Mesothelial cell of epicardium (in vitro differentiated cells): ENCODE results near the gene RXFP4. TPM values are rescaled to one million over a fixed set of nuclear protein-coding genes. Genes with fewer than 3 reads are reported as not detected.
"Not testable (repeated sequence)": the region's sequence is repeated elsewhere in the genome, so short reads cannot be mapped to it uniquely, and the experiment has no call there.

Experiments
- DNase-seq, 2 experiments: peaks; one replicate each; pipeline ENCODE4 v3.0.0; 2021; ENCODE audit warnings: low spot score in 2 of 2; ENCODE audit not compliant: unreplicated experiment in 2 of 2
- H3K27ac Mint-ChIP-seq: 2 replicates; pipeline ENCODE4 v1.8.0; 2021; ENCODE audit warnings: mixed read lengths
- H3K27me3 Mint-ChIP-seq: 2 replicates; pipeline ENCODE4 v1.8.0; 2021; ENCODE audit warnings: low read depth, mixed read lengths
- H3K36me3 Mint-ChIP-seq: 2 replicates; pipeline ENCODE4 v1.8.0; 2021; ENCODE audit warnings: mixed read lengths
- H3K4me1 Mint-ChIP-seq: 2 replicates; pipeline ENCODE4 v1.8.0; 2021; ENCODE audit warnings: mixed read lengths
- H3K4me3 Mint-ChIP-seq: 2 replicates; pipeline ENCODE4 v1.8.0; 2021; ENCODE audit warnings: mild to moderate bottlenecking, moderate library complexity, mixed read lengths
- H3K9me3 Mint-ChIP-seq: 2 replicates; pipeline ENCODE4 v1.8.0; 2021; ENCODE audit warnings: mixed read lengths
- total RNA-seq: library from RNA; stranded (reverse); gene quantifications from 3 replicates; pipeline ENCODE4 v1.2.1, GENCODE V29; 2021
- TF ChIP-seq, protein P1 (sequence below): fragments of 200-600 bp; sonication (generic); IDR thresholded peaks from one replicate; pipeline ENCODE4 v1.5.0; 2021; ENCODE audit warnings: antibody characterized with exemption; ENCODE audit not compliant: unreplicated experiment

RXFP4 gene, protein sequence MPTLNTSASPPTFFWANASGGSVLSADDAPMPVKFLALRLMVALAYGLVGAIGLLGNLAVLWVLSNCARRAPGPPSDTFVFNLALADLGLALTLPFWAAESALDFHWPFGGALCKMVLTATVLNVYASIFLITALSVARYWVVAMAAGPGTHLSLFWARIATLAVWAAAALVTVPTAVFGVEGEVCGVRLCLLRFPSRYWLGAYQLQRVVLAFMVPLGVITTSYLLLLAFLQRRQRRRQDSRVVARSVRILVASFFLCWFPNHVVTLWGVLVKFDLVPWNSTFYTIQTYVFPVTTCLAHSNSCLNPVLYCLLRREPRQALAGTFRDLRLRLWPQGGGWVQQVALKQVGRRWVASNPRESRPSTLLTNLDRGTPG
- total RNA-seq, result not detected in 3 replicates

DNA sequence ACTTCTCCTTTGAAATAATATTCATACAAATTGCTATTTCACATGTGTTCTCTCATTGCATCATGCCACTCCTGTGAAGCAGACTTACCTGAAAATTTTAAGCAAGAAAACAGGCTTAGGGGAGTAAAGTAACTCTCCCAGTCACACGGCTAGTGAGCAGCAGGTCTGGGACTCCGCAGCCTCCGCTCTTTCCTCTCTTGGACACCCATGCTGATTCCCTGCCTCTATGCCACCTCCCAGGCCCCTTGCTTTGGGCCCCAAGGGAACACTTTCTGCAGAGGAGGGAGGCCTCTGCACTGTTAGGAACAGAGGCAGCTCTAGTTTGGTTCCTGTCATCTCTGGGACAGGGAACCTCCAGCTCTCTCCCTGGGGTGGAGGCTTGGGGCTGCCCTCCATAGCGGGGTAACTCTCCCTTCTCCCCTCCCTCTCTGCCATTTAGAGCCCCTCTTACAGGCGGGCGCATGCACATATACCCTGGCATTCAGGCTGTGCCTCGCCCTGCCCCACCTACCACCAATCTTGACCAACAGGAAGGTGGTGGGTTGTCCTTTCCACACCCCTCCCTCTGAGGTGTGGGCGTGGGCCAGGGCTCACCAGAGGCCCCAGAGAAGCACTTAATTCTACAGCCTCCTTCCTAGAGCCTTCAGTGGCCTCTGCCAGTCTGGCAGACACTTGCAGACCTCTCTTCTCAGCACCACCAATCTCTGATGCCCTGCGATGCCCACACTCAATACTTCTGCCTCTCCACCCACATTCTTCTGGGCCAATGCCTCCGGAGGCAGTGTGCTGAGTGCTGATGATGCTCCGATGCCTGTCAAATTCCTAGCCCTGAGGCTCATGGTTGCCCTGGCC, at the start of gene RXFP4:
Gene RXFP4 (plus strand): TSS at position 646 of the 852 bp plus-strand sequence. CDS start 72 bp downstream, at position 718.
- no peak for DNase-seq
- Mint-ChIP-seq H3K9me3 (no peaks in the 10 kb centered on the region), H3K4me3 (no peak within 1 kb of the TSS), H3K27me3 (no peaks in the 10 kb centered on the region), H3K4me1 (peaks cover 26% of the 10 kb centered on the region), H3K27ac (peak within 1 kb of the TSS; percentile 64), H3K36me3 (no peaks in the 10 kb centered on the region)
- TF ChIP-seq, protein P1, sequence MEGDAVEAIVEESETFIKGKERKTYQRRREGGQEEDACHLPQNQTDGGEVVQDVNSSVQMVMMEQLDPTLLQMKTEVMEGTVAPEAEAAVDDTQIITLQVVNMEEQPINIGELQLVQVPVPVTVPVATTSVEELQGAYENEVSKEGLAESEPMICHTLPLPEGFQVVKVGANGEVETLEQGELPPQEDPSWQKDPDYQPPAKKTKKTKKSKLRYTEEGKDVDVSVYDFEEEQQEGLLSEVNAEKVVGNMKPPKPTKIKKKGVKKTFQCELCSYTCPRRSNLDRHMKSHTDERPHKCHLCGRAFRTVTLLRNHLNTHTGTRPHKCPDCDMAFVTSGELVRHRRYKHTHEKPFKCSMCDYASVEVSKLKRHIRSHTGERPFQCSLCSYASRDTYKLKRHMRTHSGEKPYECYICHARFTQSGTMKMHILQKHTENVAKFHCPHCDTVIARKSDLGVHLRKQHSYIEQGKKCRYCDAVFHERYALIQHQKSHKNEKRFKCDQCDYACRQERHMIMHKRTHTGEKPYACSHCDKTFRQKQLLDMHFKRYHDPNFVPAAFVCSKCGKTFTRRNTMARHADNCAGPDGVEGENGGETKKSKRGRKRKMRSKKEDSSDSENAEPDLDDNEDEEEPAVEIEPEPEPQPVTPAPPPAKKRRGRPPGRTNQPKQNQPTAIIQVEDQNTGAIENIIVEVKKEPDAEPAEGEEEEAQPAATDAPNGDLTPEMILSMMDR, result no peak

DNA sequence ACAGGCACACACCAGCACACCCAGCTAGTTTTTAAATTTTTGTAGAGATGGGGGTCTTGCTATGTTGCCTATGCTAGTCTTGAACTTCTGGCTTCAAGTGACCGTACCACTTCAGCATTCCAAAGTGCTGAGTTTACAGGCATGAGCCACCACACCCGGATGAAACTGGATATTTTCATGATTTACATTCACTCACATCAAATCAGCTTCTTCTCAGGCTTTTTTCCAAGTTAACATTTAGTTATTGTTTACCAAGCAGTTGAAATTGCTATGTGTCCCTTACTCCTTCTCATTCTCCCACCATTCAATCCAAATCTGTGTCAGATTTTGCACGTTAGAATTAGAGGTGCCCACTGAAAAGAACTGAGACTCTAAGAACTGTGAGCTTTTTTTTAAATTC, 48.6 kb upstream of the RXFP4 start:
- Mint-ChIP-seq H3K27ac (peak overlapping the region; percentile 23), H3K4me1 (peaks cover 14% of the 10 kb centered on the region), H3K4me3 (no peak overlapping the region), H3K36me3 (peaks cover 5% of the 10 kb centered on the region), H3K9me3 (no peaks in the 10 kb centered on the region), H3K27me3 (no peaks in the 10 kb centered on the region)
- TF ChIP-seq, protein P1, result no peak
- no peak for DNase-seq

DNA sequence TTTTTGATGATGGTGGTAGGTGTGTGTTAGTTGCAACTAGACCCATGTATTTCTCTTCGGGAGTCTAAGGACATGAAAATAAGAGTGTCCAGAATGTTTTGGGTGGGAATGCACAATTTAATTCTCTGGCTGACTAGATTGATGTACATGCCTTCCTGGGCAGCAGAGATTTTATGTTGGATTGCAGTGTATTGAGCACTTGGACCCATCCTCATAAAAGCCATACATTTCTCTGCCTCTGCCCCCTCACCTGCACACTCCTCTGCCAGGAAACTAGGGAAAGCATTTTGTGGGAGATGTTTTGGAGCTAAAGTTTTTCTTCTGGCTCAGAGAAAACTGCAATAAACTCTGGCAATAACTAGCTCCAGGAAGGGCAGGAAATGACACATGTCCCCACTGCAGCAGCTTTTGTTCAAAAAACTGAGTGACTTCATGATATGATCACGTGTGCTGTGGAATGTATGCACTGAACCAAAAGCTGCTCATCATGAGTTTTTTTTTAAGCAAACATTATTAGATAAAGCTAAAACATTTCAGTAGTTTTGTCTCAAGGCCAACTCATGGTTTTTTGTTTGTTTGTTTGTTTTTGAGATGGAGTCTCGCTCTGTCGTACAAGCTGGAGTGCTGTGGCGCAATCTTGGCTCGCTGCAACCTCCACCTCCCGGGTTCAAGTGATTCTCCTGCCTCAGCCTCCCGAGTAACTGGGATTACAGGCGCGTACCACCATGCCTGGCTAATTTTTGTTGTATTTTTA, 47.9 kb upstream of the RXFP4 start:
- H3K4me1 Mint-ChIP-seq, result peaks cover 14% of the 10 kb centered on the region
- no peak overlapping the region for H3K4me3 Mint-ChIP-seq
- TF ChIP-seq, protein P1, result no peak
- peak overlapping the region; percentile 23 for H3K27ac Mint-ChIP-seq
- H3K36me3 Mint-ChIP-seq, result peaks cover 7% of the 10 kb centered on the region
- no peaks in the 10 kb centered on the region for H3K9me3 Mint-ChIP-seq
- no peaks in the 10 kb centered on the region for H3K27me3 Mint-ChIP-seq
- DNase-seq, result no peak

DNA sequence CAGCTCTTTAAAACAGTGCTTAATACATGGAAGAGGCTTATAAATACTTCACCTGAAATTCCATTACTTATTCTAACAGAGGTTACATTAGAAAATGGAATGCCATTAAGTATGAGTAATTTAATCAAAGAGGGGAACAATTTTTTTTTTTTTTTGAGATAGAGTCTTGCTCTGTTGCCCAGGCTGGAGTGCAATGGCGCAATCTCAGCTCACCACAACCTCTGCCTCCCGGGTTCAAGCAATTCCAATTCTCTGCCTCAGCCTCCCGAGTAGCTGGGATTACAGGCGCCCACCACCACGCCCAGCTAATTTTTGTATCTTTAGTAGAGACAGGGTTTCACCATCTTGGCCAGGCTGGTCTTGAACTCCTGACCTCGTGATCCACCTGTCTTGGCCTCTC, 45.8 kb upstream of the RXFP4 start:
- peaks cover 17% of the 10 kb centered on the region for H3K4me1 Mint-ChIP-seq
- not testable (repeated sequence) for H3K4me3 Mint-ChIP-seq, DNase-seq, H3K9me3 Mint-ChIP-seq, H3K27me3 Mint-ChIP-seq, H3K27ac Mint-ChIP-seq
- peaks cover 15% of the 10 kb centered on the region for H3K36me3 Mint-ChIP-seq

DNA sequence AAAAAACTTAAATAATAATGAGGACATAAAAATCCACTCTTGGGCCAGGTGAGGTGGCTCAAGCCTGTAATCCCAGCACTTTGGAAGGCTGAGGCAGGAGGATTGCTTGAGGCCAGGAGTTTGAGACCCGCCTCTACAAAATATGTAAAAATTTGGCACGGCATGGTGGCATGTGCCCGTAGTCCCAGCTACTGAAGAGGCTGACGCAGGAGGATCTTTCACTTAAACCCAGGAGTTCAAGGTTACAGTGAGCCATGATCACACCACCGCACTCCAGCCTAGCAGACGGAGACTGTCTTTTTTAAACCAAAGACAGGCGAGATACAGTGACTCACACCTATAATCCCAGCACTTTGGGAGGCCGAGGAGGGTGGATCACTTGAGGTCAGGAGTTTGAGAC, 45.0 kb upstream of the RXFP4 start:
- not testable (repeated sequence) for DNase-seq, H3K4me3 Mint-ChIP-seq, H3K27ac Mint-ChIP-seq, H3K9me3 Mint-ChIP-seq, H3K27me3 Mint-ChIP-seq
- Mint-ChIP-seq H3K4me1 (peaks cover 17% of the 10 kb centered on the region), H3K36me3 (peaks cover 15% of the 10 kb centered on the region)

DNA sequence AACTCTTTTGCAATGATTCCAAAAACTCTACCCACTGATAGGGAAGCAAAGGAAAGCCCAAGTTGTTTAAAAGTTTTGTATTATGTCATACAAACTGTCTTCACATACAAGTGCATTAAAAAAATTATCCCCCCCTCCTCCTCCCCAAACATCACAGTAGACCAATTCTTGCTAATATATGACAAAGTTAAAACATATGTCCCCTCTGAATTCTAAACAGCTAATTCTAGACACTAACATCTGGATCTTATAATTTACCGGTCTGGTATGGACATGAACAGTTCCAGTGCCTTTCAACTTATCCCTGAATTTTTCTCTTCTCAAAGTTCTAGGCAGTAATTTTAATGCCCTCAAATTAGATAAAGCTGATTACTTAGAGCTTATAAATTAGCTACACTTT, 43.7 kb upstream of the RXFP4 start:
- H3K4me1 Mint-ChIP-seq, result peaks cover 14% of the 10 kb centered on the region
- no peak overlapping the region for H3K4me3 Mint-ChIP-seq

More for the DNA sequence above, 43.7 kb upstream of the RXFP4 start:
- DNase-seq, result no peak
- Mint-ChIP-seq H3K36me3 (peaks cover 17% of the 10 kb centered on the region), H3K27me3 (no peaks in the 10 kb centered on the region), H3K9me3 (no peaks in the 10 kb centered on the region), H3K27ac (peak overlapping the region; percentile 23)
- TF ChIP-seq, protein P1, result no peak
